Right kidney (tissue), 1 donor: ENCODE measurements around the gene FOSL1.
"Not testable (repeated sequence)": the region's sequence is repeated elsewhere in the genome, so short reads cannot be mapped to it uniquely, and the experiment has no call there.

Experiments used
- DNase-seq: peaks from one replicate; pipeline ENCODE4 v3.0.0-alpha.2; 2016

The FOSL1 gene

GRCh38 chr11:65896034-65896999 is 3.9 kb downstream of the FOSL1 start:
- no peak for DNase-seq

- no peak for DNase-seq
Observed at GRCh38 chr11:65895482-65895981, 4.7 kb downstream of the FOSL1 start.

- DNase-seq: no peak
Observed at GRCh38 chr11:65894034-65894591, 6.1 kb downstream of the FOSL1 start.

GRCh38 chr11:65892661-65893317 is 7.4 kb downstream of the FOSL1 start:
- no peak for DNase-seq

GRCh38 chr11:65892137-65892540 is 8.0 kb downstream of the FOSL1 start:
- DNase-seq: not testable (repeated sequence)

- DNase-seq: peak; percentile 35
Observed at GRCh38 chr11:65891219-65892136, 8.7 kb downstream of the FOSL1 start.

GRCh38 chr11:65890324-65891218 is 9.6 kb downstream of the FOSL1 start, which contains the start of gene CCDC85B:
TSS of gene CCDC85B (plus strand) at chr11:65890673. CDS start at chr11:65890784, 111 bp downstream.
- peak; percentile 99 for DNase-seq

- DNase-seq: peak; percentile 95
Observed at GRCh38 chr11:65888163-65888814, 11.9 kb downstream of the FOSL1 start, which contains the start of gene FIBP. TSS of gene FIBP (minus strand) at chr11:65888471. CDS start at chr11:65888418, 53 bp downstream.

GRCh38 chr11:65887723-65888162 is 12.4 kb downstream of the FOSL1 start:
- no peak for DNase-seq

GRCh38 chr11:65886826-65887722 is 13.1 kb downstream of the FOSL1 start:
- DNase-seq: no peak

GRCh38 chr11:65885808-65886536 is 14.2 kb downstream of the FOSL1 start:
- DNase-seq: no peak

GRCh38 chr11:65885231-65885630 is 15.0 kb downstream of the FOSL1 start:
- DNase-seq: no peak

- DNase-seq: peak; percentile 59
Observed at GRCh38 chr11:65884716-65885092, 15.5 kb downstream of the FOSL1 start.

- DNase-seq: no peak
Observed at GRCh38 chr11:65883786-65884715, 16.1 kb downstream of the FOSL1 start.

- DNase-seq: no peak
Observed at GRCh38 chr11:65883058-65883761, 17.0 kb downstream of the FOSL1 start.
